Activated CD8-positive, alpha-beta memory T cell treated with anti-CD3 and anti-CD28 coated beads, Interleukin-2, amount 50 U/mL, for 48 hours (primary cell): ENCODE measurements around the gene MARF1.
"Not testable (repeated sequence)": the region's sequence is repeated elsewhere in the genome, so short reads cannot be mapped to it uniquely, and the experiment has no call there.

Source experiments
- DNase-seq: peaks from one replicate; pipeline ENCODE4 v3.0.0-alpha.2; 2020

MARF1 gene

GRCh38 chr16:15650698-15651171 is 7.8 kb upstream of the MARF1 start:
- peak; percentile 67 for DNase-seq

GRCh38 chr16:15650019-15650697 is 7.2 kb upstream of the MARF1 start, which contains the start of gene NDE1:
TSS of gene NDE1 (plus strand) at chr16:15650245. CDS start at chr16:15664779, 14,534 bp downstream.
- DNase-seq: peak; percentile 93

DNA sequence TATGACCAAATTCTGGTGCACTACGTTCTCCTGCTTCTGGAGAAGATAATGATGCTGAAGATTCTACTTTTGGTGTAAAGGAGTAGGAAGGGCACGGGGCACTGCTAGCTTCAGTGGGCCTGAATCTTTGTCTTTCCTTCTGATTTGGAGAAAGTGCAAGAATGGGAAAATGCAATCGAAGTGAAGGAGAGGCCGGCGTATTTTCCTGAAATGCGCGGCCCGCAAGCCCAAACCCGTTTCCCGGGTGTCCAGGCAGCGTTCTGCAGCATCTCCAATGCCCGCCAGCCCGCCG is 6.7 kb upstream of the MARF1 start:
- DNase-seq: no peak

DNA sequence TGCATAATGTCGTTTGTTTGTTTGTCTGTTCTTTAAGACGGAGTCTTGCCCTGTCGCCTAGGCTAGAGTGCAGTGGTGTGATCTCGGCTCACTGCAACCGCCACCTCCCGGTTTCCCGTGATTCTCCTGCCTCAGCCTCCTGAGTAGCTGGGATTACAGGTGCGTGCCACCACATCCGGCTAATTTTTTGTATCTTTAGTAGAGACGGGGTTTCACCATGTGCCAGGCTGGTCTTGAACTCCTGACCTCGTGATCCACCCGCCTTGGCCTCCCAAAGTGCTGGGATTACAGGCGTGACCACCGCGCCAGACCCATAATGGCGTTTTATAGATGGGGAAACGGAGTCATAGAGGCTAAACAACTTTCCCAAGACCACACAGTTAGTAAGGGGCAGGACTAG is 6.4 kb upstream of the MARF1 start:
- DNase-seq: not testable (repeated sequence)

DNA sequence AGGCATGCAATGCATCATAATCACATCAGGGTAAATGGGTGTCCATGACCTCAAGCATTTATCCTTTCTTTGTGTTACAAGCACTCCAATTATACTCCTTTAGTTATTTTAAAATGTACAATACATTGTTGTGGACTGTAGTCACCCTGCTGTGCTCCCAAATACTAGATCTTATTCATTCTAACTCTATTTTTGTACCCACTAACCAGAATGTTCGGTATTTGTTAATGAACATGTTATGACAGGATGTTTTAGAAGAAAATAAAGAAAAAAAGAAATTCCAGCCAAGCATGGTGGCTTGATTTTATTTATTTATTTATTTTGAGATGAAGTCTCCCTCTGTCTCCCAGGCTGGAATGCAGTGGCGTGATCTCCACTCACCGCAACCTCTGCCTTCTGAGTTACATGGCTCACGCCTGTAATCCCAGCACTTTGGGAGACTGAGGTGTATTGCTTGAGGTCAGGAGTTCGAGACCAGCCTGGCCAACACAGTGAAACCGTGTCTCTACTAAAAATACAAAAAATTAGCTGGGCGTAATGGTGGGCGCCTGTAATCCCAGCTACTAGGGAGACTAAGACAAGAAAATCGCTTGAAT is 5.3 kb upstream of the MARF1 start:
- no peak for DNase-seq

DNA sequence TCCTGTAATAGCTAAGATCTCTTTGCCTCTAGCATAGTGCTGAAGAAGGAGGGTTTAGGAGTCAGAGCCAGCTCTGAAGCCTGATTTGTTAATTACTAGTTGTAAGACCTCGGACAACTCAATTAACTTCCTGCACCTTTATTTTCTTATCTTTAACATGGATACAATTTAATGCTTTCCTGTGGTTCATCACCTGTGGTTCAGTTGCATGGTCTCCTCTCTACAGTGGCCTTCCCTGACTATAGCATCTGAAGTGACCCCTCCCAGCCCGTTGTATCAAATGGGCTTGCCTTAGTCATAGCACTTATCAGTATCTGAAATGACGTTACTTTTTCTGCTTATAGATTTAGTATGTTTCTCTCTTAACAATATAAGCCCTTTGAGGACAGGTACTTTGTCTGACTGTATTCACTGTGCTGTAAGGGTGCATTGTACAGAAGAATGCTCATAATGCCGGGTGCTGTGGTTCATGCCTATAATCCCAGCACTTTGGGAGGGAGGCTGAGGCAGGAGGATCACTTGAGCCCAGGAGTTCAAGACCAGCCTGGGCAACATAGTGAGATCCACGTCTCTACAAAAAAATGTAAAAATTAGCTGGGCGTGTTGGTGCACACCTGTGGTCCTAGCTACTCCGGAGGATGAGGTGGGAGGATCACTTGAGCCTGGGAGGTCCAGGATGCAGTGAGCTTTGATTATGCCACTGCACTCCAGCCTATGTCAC is 4.5 kb upstream of the MARF1 start:
- DNase-seq: no peak

- DNase-seq: not testable (repeated sequence)
These were observed 3.8 kb upstream of the MARF1 start for GRCh38 chr16:15646557-15647293.

GRCh38 chr16:15644962-15645465 is 2.1 kb upstream of the MARF1 start:
- peak; percentile 52 for DNase-seq

DNA sequence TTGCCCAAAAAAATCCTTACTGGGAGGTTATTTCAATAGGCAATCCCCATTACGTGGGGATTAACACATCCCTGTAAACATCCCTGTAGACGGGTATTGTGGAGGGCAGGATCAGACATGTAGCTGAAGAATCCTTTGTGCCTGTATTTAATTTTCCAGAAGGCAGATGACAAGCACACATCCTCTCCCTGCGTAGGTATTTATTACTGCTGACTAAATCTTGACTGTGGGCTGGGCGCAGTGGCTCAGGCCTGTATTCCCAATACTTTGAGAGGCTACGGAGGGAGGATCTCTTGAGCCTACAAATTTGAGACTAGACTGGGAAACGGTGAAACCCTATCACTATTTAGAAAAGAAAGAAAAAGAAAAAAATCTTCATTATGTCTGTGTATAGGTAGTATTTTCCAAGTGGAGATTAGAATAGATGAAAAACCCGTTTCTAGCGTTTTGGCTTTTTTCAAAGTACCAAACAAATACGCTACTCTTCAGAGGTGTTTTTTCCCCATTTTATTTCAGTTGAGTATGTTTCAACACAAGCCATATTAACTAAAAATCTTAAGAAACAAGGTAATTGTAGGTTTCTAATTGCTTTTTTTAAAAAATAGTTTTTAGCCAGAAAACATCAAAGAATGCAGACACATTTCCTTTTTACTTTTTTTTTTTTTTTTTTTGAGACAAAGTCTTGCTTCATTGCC is 1.5 kb upstream of the MARF1 start:
- peak; percentile 40 for DNase-seq

- DNase-seq: no peak
These were observed 944 bp upstream of the MARF1 start for GRCh38 chr16:15643946-15644250.

DNA sequence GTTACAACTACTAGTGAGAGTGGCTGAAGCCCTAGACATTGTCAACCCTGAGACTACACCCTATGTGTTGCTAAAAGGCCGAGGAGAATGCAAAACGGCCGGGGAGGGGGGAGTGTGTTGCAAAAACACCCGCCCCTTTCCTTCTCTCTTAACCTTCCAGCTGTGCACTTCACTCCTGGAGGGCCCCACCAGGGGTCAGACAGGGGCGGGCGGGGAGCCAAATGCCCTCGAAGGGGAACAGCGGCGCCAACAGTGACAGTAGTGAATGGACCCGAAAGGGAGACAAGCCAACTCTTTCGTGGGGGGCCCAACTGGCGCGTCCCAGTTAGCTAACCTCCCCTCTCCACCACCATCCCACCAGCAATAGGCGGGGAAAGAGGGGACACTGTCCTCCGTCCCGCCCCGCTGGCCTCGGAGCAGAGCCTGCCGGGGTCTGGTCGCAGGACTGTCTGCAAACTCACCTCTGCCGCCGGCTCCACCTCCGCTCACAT is 352 bp downstream of the MARF1 start:
- DNase-seq: peak; percentile 90

DNA sequence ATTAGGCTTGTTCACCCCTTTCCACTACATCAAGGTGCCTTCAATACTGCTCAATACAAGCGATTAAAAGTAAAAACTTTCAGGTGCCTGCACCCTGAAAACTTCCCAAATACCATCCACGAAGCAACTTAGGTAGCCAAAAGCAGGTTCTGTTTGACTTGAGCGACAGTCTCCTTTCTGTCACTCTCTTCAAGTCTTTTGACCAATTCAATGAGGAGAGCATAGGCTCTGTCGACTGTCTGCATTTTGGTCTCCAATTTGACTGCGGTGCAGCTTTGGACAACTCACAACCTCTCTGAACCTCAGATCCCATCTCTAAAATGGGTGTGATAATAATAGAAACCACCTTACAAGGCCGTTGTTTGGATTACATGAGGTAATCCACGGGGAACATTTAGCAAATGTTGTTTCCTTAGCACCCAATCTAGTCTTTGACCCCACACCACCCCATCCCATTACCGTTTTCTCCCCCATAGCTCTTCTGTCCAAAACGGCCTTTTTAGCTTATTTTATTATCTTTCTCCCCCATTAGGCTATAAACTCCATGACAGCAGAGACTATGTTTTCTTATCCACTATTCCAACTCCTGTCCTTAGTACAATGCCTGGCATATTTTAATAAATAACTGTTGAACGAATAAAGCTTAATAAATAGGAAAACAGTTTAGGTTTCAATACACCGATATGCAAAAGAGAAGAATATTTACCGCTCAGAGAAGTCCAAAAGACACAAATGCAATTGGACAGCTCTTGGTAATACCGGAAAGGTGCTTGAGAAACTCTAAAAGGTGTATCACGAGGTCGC is 999 bp downstream of the MARF1 start:
- no peak for DNase-seq

DNA sequence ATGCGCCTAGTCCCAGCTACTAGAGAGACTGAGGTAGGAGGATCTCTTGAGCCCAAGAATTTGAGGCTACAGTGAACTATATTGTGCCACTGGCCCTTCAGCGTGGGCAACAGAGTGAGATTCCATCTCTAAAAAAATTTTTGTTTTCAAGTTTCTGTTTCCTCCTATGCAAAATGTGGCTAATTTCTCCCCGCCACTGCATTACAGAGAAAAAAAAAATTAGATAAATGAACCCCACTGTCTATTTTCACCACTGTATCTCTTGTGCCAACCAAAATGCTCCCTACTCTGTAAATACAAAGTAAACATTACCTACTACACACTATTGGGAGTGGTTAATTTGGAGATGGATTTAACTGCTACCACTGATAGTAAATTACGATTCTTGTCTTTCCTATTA is 2.0 kb downstream of the MARF1 start:
- peak; percentile 20 for DNase-seq

- DNase-seq: peak; percentile 59
These were observed 3.8 kb downstream of the MARF1 start for GRCh38 chr16:15639061-15639568.

DNA sequence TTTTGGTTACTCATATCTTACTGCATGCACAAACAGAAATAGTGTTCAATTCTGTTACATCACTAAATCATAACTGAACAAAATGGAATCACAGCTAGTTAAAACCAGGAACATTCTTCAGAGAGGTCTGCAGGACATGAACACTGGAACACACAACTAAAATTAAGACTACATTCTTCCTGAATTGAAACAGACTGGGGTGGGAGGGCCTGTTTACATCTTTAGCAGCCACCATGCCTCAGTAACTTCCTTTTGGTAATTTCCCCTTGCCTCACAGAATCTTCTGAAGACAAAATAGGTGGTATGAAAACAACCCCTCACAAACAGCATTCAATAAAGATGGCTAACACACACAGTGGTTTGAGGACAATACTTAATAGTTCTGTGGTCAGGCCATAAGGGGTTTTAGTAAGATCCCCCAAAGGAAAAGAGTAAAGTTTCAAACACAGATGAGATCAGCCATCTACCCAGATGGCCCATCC is 6.5 kb downstream of the MARF1 start:
- no peak for DNase-seq

- DNase-seq: no peak
These were observed 7.0 kb downstream of the MARF1 start for GRCh38 chr16:15635926-15636325.

- DNase-seq: no peak
These were observed 11.1 kb downstream of the MARF1 start for GRCh38 chr16:15631730-15632409.

DNA sequence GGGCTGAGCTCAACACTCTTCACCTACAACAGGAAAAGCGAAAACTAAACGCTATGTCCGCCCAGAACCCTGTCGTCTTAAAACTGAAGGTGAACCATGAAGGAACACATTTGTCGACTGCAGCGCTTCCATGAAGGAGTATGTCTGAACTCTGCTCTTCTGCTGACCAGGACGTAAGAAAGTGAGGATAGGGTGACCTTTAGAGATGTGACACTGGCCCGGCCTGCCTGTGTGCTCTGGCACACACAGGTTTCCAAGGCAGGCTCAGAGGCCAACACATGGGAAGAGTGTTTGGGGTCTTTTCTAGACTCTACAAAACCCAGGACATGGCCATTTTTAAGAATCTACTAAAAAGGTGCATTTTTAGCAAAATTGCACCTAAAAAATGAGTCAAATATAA is 21.1 kb downstream of the MARF1 start:
- DNase-seq: no peak

GRCh38 chr16:15621456-15621855 is 21.5 kb downstream of the MARF1 start:
- DNase-seq: no peak

GRCh38 chr16:15620611-15621195 is 22.3 kb downstream of the MARF1 start:
- DNase-seq: no peak
